Frontal cortex (tissue), 4 donors: ENCODE data around the gene KDM2A. TPM values are rescaled to one million over a fixed set of nuclear protein-coding genes. Genes with fewer than 3 reads are reported as not detected.
A peak's percentile ranks its signal among the peaks of the same experiment; 100 is the strongest.

Experiments used
- DNase-seq, 2 donors: peaks; one replicate each; pipeline ENCODE4 v3.0.0; 2012; ENCODE audit warnings: low spot score in 2 of 2
- FAIRE-seq: peaks from 2 replicates; lab custom pipeline; 2012; peaks lifted over from hg19 to GRCh38; lab: Jason Lieb, UNC
- total RNA-seq: library from RNA; depleted of rRNA; stranded (reverse); fragments of >200 nt; gene quantifications from one replicate; pipeline ENCODE4 v1.2.3, GENCODE V29; 2014
- donor health status: control.
- donor health status: control.
- donor health status: control.

Gene KDM2A
- 35.5 TPM for total RNA-seq

GRCh38 chr11:67118801-67119584, at the start of gene KDM2A:
Gene KDM2A (plus strand): TSS chr11:67119263. CDS start chr11:67121317, 2,054 bp downstream.
- DNase-seq (peak; percentile 99), FAIRE-seq (no peak)

GRCh38 chr11:67071420-67072284, 47.4 kb upstream of the KDM2A start:
- FAIRE-seq (no peak), DNase-seq (peak; percentile 76 to 89)

- FAIRE-seq (no peak), DNase-seq (no peak)
Observed at GRCh38 chr11:67072295-67072694, 46.8 kb upstream of the KDM2A start.

GRCh38 chr11:67073908-67074307, 45.2 kb upstream of the KDM2A start:
- FAIRE-seq (no peak), DNase-seq (no peak)

GRCh38 chr11:67076202-67076601, 42.9 kb upstream of the KDM2A start:
- FAIRE-seq (no peak), DNase-seq (no peak)

- FAIRE-seq (no peak), DNase-seq (no peak)
Observed at GRCh38 chr11:67079065-67079705, 39.9 kb upstream of the KDM2A start.

- DNase-seq (no peak), FAIRE-seq (no peak)
Observed at GRCh38 chr11:67082071-67082791, 36.8 kb upstream of the KDM2A start.

GRCh38 chr11:67083786-67084366, 35.2 kb upstream of the KDM2A start:
- DNase-seq (no peak), FAIRE-seq (no peak)

- FAIRE-seq (no peak), DNase-seq (no peak)
Observed at GRCh38 chr11:67085617-67086016, 33.4 kb upstream of the KDM2A start.

- no peak for FAIRE-seq
Observed at GRCh38 chr11:67090717-67091116, 28.3 kb upstream of the KDM2A start.

GRCh38 chr11:67095214-67095507, 23.9 kb upstream of the KDM2A start:
- DNase-seq (no peak), FAIRE-seq (no peak)

More at GRCh38 chr11:67090717-67091116, 28.3 kb upstream of the KDM2A start:
- DNase-seq: no peak

GRCh38 chr11:67098799-67099429, 20.1 kb upstream of the KDM2A start:
- FAIRE-seq: no peak

GRCh38 chr11:67099831-67100324, 19.2 kb upstream of the KDM2A start:
- no peak for FAIRE-seq
- no peak for DNase-seq

More at GRCh38 chr11:67098799-67099429, 20.1 kb upstream of the KDM2A start:
- DNase-seq: no peak

- DNase-seq: no peak
- FAIRE-seq: no peak
Observed at GRCh38 chr11:67102664-67103063, 16.4 kb upstream of the KDM2A start.

GRCh38 chr11:67105964-67106363, 13.1 kb upstream of the KDM2A start:
- DNase-seq: no peak
- no peak for FAIRE-seq

GRCh38 chr11:67111261-67111660, 7.8 kb upstream of the KDM2A start:
- no peak for DNase-seq

GRCh38 chr11:67113231-67113721, 5.8 kb upstream of the KDM2A start:
- DNase-seq: no peak
- no peak for FAIRE-seq

More at GRCh38 chr11:67111261-67111660, 7.8 kb upstream of the KDM2A start:
- FAIRE-seq: no peak

GRCh38 chr11:67114275-67114896, 4.7 kb upstream of the KDM2A start:
- DNase-seq (no peak), FAIRE-seq (no peak)
